NCI-H2107 (cell line): Measurements from ENCODE around the gene ROBO4.

ENCODE experiments used
- DNase-seq: peaks from one replicate; lab custom pipeline; 2025; lab: John Stamatoyannopoulos, UW

ROBO4 gene

GRCh38 chr11:124889191-124890091 lies 8.2 kb downstream of the ROBO4 start:
- no peak for DNase-seq

- DNase-seq = no peak
Measured at GRCh38 chr11:124887667-124888013, 10.0 kb downstream of the ROBO4 start.

- DNase-seq = no peak
Measured at GRCh38 chr11:124886978-124887666, 10.5 kb downstream of the ROBO4 start.

GRCh38 chr11:124886476-124886875 lies 11.2 kb downstream of the ROBO4 start:
- no peak for DNase-seq

- no peak for DNase-seq
Measured at GRCh38 chr11:124884869-124885479, 12.7 kb downstream of the ROBO4 start.

- no peak for DNase-seq
Measured at GRCh38 chr11:124884340-124884739, 13.3 kb downstream of the ROBO4 start.

- no peak for DNase-seq
Measured at GRCh38 chr11:124882339-124883071, 15.2 kb downstream of the ROBO4 start.

GRCh38 chr11:124880958-124881357 lies 16.7 kb downstream of the ROBO4 start:
- DNase-seq = no peak

- DNase-seq = no peak
Measured at GRCh38 chr11:124880290-124880611, 17.4 kb downstream of the ROBO4 start.

GRCh38 chr11:124879493-124880289 lies 18.0 kb downstream of the ROBO4 start:
- no peak for DNase-seq

- no peak for DNase-seq
Measured at GRCh38 chr11:124878759-124879492, 18.7 kb downstream of the ROBO4 start.

- DNase-seq = no peak
Measured at GRCh38 chr11:124877910-124878758, 19.5 kb downstream of the ROBO4 start.

- no peak for DNase-seq
Measured at GRCh38 chr11:124877631-124877909, 20.1 kb downstream of the ROBO4 start.

GRCh38 chr11:124876818-124877630 lies 20.6 kb downstream of the ROBO4 start:
- no peak for DNase-seq

- DNase-seq = no peak
Measured at GRCh38 chr11:124875943-124876817, 21.5 kb downstream of the ROBO4 start.

- DNase-seq = no peak
Measured at GRCh38 chr11:124875401-124875800, 22.3 kb downstream of the ROBO4 start.

GRCh38 chr11:124874571-124875255 lies 23.0 kb downstream of the ROBO4 start:
- no peak for DNase-seq

- DNase-seq = no peak
Measured at GRCh38 chr11:124873951-124874350, 23.7 kb downstream of the ROBO4 start.
